NCI-H748 (cell line): ENCODE measurements around the gene MICA.
A peak's percentile ranks its signal among the peaks of the same experiment; 100 is the strongest.
"Not testable (repeated sequence)": the region's sequence is repeated elsewhere in the genome, so short reads cannot be mapped to it uniquely, and the experiment has no call there.

ENCODE experiments used
- DNase-seq: peaks from one replicate; lab custom pipeline; 2025; ENCODE audit not compliant: unreplicated experiment; lab: John Stamatoyannopoulos, UW

The MICA gene

GRCh38 chr6:31403283-31404060, at the start of gene MICA:
TSS of gene MICA (plus strand) at chr6:31403595. CDS start at chr6:31403633, 38 bp downstream.
- peak; percentile 61 for DNase-seq

GRCh38 chr6:31354158-31354863, 49.1 kb upstream of the MICA start:
- DNase-seq = no peak

- no peak for DNase-seq
These were observed 48.4 kb upstream of the MICA start for GRCh38 chr6:31354864-31355582.

GRCh38 chr6:31355583-31355948, 47.8 kb upstream of the MICA start:
- DNase-seq = no peak

- peak; percentile 50 for DNase-seq
These were observed 47.0 kb upstream of the MICA start for GRCh38 chr6:31356216-31356945.

- DNase-seq = peak; percentile 78
These were observed 46.4 kb upstream of the MICA start, which contains the start of gene HLA-B for GRCh38 chr6:31356946-31357466. TSS of gene HLA-B (minus strand) at chr6:31357179. CDS start at chr6:31357158, 21 bp downstream.

GRCh38 chr6:31357886-31358285, 45.5 kb upstream of the MICA start:
- DNase-seq = no peak

GRCh38 chr6:31358302-31358701, 45.1 kb upstream of the MICA start:
- no peak for DNase-seq

GRCh38 chr6:31359581-31359980, 43.8 kb upstream of the MICA start:
- DNase-seq = no peak

GRCh38 chr6:31362751-31363150, 40.6 kb upstream of the MICA start:
- no peak for DNase-seq

- no peak for DNase-seq
These were observed 39.6 kb upstream of the MICA start for GRCh38 chr6:31363811-31364210.

- DNase-seq = no peak
These were observed 37.5 kb upstream of the MICA start for GRCh38 chr6:31365864-31366263.

- peak; percentile 90 for DNase-seq
These were observed 36.5 kb upstream of the MICA start for GRCh38 chr6:31366693-31367470.

- no peak for DNase-seq
These were observed 34.9 kb upstream of the MICA start for GRCh38 chr6:31368461-31368860.

GRCh38 chr6:31374118-31374517, 29.3 kb upstream of the MICA start:
- DNase-seq = not testable (repeated sequence)

GRCh38 chr6:31375699-31376098, 27.7 kb upstream of the MICA start:
- no peak for DNase-seq

- DNase-seq = no peak
These were observed 26.4 kb upstream of the MICA start for GRCh38 chr6:31377029-31377428.

GRCh38 chr6:31378062-31378720, 25.2 kb upstream of the MICA start:
- no peak for DNase-seq

GRCh38 chr6:31378721-31379103, 24.7 kb upstream of the MICA start:
- DNase-seq = no peak

GRCh38 chr6:31379850-31380249, 23.5 kb upstream of the MICA start:
- DNase-seq = no peak
